Gastrocnemius medialis (tissue), 4 donors: ENCODE results near the gene VWA7. TPM values are rescaled to one million over a fixed set of nuclear protein-coding genes. Genes with fewer than 3 reads are reported as not detected.

Source experiments
- ATAC-seq, 2 donors: fragments of 150-250 bp; one replicate each; pipeline ENCODE4 v1.9.1; 2016
- DNase-seq, 2 donors: peaks; one replicate each; pipeline ENCODE4 v3.0.0-alpha.2; 2019
- H3K27ac ChIP-seq, 4 donors: fragments of 200-600 bp; sonication (generic); 1 replicate in 1 of 4; 2 replicates in 3 of 4; pipeline ENCODE4 v1.5.1; 2016 to 2018; ENCODE audit warnings: mild to moderate bottlenecking in 2 of 4, moderate library complexity in 1 of 4
- H3K27me3 ChIP-seq, 3 donors: fragments of 200-600 bp; sonication (generic) in 2 of 3; 1 replicate in 1 of 3; 2 replicates in 2 of 3; pipeline versions ENCODE4 v1.5.1 to v1.6.0; 2016 to 2019; ENCODE audit warnings: mild to moderate bottlenecking in 1 of 3, moderate library complexity in 1 of 3
- H3K36me3 ChIP-seq, 2 donors: fragments of 200-600 bp; sonication (generic) in 1 of 2; one replicate each; pipeline ENCODE4 v1.5.1; 2017 to 2018
- H3K4me1 ChIP-seq, 2 donors: fragments of 200-600 bp; sonication (generic) in 1 of 2; one replicate each; pipeline ENCODE4 v1.5.1; 2016 to 2017; ENCODE audit warnings: mild to moderate bottlenecking in 2 of 2
- H3K4me3 ChIP-seq, 4 donors: fragments of 200-600 bp; sonication (generic) in 3 of 4; 1 replicate in 1 of 4; 2 replicates in 3 of 4; pipeline ENCODE4 v1.5.1; 2016 to 2019; ENCODE audit warnings: mild to moderate bottlenecking in 2 of 4
- H3K9me3 ChIP-seq, 3 donors: fragments of 200-600 bp; sonication (generic) in 2 of 3; 1 replicate in 1 of 3; 2 replicates in 2 of 3; pipeline ENCODE4 v1.5.1; 2016 to 2019
- POLR2A ChIP-seq, 2 donors: fragments of 450-650 bp; IDR thresholded peaks; one replicate each; pipeline ENCODE4 v1.6.1; 2017; ENCODE audit warnings: antibody characterized with exemption in 2 of 2, mild to moderate bottlenecking in 2 of 2, moderate library complexity in 2 of 2
- in situ Hi-C, 4 donors: fragments of 200-750 bp; cut with MboI; loops; one replicate each; pipeline versions ENCODE4 v1.15.0 to v1.8.0; 2017; ENCODE audit warnings: low sequenced_read_pairs in 4 of 4
- intact Hi-C: fragments of 100-400 bp; cut with DNase I; formaldehyde crosslinking; loops from one replicate; pipeline ENCODE4 v1.15.1; 2023; ENCODE audit warnings: low total_unique reads
- total RNA-seq, 4 donors: library from RNA; depleted of rRNA; stranded (reverse); fragments of >200 nt; gene quantifications; one replicate each; pipeline versions ENCODE4 v1.1.0 to v1.2.3, GENCODE V29; 2016
- TF ChIP-seq, protein P1 (sequence below), 5 experiments: fragments of 450-650 bp in 3 of 5; fragments of 200-600 bp in 2 of 5; sonication (generic) in 2 of 5; IDR thresholded peaks in 4 of 5; conservative IDR thresholded peaks in 1 of 5; 1 replicate in 4 of 5; 2 replicates in 1 of 5; pipeline ENCODE4 v1.5.1; 2016 to 2019; ENCODE audit warnings: antibody characterized with exemption in 5 of 5, mild to moderate bottlenecking in 3 of 5, moderate library complexity in 3 of 5

Gene VWA7
- total RNA-seq, 4 donors from 2014 or later: 2.0 to 7.8 (median 4.7) TPM

- Histone ChIP-seq H3K4me1 (no peaks in the 10 kb centered on the region), H3K4me3 (no peak overlapping the region), H3K36me3 (no peaks in the 10 kb centered on the region), H3K27ac (no peak overlapping the region), H3K9me3 (no peaks in the 10 kb centered on the region), H3K27me3 (no peaks in the 10 kb centered on the region)
- intact Hi-C loops (loop anchor here (1.0 kb wide), 1 partner anchor 88 kb away; no protein-coding TSS in a partner anchor), in situ Hi-C loops (loop anchor here in 1 of 4 donors (5.0 kb wide), 1 partner anchor 86 kb away; the partner anchor contains the start of gene LY6G5C)
- TF ChIP-seq POLR2A (IDR thresholded peaks at IDR 0.05): no peak
- TF ChIP-seq, protein P1, sequence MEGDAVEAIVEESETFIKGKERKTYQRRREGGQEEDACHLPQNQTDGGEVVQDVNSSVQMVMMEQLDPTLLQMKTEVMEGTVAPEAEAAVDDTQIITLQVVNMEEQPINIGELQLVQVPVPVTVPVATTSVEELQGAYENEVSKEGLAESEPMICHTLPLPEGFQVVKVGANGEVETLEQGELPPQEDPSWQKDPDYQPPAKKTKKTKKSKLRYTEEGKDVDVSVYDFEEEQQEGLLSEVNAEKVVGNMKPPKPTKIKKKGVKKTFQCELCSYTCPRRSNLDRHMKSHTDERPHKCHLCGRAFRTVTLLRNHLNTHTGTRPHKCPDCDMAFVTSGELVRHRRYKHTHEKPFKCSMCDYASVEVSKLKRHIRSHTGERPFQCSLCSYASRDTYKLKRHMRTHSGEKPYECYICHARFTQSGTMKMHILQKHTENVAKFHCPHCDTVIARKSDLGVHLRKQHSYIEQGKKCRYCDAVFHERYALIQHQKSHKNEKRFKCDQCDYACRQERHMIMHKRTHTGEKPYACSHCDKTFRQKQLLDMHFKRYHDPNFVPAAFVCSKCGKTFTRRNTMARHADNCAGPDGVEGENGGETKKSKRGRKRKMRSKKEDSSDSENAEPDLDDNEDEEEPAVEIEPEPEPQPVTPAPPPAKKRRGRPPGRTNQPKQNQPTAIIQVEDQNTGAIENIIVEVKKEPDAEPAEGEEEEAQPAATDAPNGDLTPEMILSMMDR (IDR thresholded peaks at IDR 0.05 in 4 of 5, conservative IDR thresholded peaks at IDR 0.05 in 1 of 5): no peak
- DNase-seq (no peak), ATAC-seq (no peak)
These were observed 8.5 kb downstream of the VWA7 start for GRCh38 chr6:31768363-31769257.

DNA sequence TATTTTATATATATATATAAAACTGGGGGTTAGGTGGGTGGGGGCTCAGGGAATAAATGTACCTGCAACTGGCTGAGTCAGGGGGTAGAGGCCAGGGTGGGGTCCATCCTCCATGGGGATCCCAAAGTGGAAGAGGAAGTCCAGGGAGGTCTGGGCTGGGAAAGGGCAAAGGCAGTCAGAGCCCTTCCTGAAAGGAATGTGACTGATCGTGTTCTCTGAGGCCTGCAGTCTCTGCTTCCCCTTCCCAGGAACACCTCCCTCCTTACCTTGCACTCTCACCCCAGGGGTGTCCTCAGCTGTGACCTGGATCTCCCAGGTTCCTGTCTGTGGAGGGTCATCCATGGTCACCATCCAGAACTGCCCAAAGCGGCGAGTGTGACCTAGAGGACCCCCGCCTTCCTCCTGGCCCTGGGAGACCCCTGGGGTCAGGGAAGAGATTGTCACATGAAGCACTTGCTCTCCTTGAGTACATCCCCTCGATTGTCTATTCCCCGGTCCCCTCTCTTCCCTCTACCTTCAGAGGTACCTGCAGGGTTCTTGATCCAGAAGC is 10.0 kb downstream of the VWA7 start:
- no peak for TF ChIP-seq POLR2A (IDR thresholded peaks at IDR 0.05)
- TF ChIP-seq, protein P1 (IDR thresholded peaks at IDR 0.05 in 4 of 5, conservative IDR thresholded peaks at IDR 0.05 in 1 of 5): no peak

DNA sequence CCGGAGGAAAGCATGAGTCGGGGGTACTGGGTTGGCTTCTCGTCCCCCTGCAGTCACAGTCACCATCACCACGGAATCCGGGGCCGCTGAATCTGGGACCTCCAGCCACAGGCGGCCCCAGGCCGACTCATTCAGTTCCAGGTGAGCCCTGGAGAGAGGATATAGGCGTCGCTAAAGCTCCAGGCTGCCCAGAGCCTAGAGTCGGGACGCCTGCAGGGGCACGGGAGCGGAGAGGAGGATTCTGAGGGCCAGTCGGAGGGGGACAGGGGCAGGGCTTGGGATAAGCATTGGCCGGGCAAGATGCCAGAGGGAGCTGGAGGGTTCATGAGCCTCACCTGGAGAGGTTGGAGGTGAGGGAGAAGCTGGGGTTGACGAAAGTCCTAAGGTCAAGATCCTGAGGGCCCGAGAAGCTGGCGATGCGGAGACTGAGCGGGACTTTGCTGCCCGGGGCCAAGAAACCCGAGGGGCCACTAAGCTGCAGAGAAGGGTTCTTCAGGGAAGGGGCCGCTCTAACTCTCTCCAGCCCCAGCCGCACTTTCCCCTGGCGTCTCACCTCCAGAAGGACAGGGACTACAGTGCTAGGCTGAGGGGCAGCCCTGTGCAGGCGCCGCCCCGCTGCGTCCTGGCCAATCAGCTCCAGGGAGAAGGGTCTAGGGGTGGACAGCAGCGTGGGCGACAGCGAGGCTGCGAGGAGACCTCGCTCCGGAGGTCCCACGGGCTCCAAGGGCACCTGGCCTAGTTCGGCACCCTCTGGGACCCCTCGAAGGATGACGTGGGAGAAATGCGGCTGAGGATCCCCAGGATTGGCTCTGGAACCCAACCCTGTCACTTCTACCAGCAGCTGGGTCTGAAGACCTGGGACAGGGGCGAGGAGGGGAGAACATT is 11.0 kb downstream of the VWA7 start:
- ATAC-seq (no peak), DNase-seq (no peak)
- H3K4me3 ChIP-seq: no peak overlapping the region
- no peak overlapping the region for H3K27ac ChIP-seq
- no peaks in the 10 kb centered on the region for H3K36me3 ChIP-seq
- no peaks in the 10 kb centered on the region for H3K27me3 ChIP-seq
- H3K9me3 ChIP-seq: no peaks in the 10 kb centered on the region
- H3K4me1 ChIP-seq: no peaks in the 10 kb centered on the region
- intact Hi-C loops (no loop called here), in situ Hi-C loops (loop anchor here in 1 of 4 donors (5.0 kb wide), 1 partner anchor 84 kb away; the partner anchor contains the start of gene LY6G5C)
- TF ChIP-seq, protein P1 (IDR thresholded peaks at IDR 0.05 in 4 of 5, conservative IDR thresholded peaks at IDR 0.05 in 1 of 5): no peak
- TF ChIP-seq POLR2A (IDR thresholded peaks at IDR 0.05): no peak

More for the DNA sequence above, 10.0 kb downstream of the VWA7 start:
- H3K4me3 ChIP-seq: no peak overlapping the region
- H3K27me3 ChIP-seq: no peaks in the 10 kb centered on the region
- in situ Hi-C loops: loop anchor here in 1 of 4 donors (5.0 kb wide), 1 partner anchor 85 kb away; the partner anchor contains the start of gene LY6G5C
- H3K9me3 ChIP-seq: no peaks in the 10 kb centered on the region
- DNase-seq (no peak), ATAC-seq (no peak)
- H3K4me1 ChIP-seq: no peaks in the 10 kb centered on the region
- no peak overlapping the region for H3K27ac ChIP-seq
- no peaks in the 10 kb centered on the region for H3K36me3 ChIP-seq
- intact Hi-C loops: no loop called here

- no peaks in the 10 kb centered on the region for H3K9me3 ChIP-seq
- intact Hi-C loops: no loop called here
These were observed 11.6 kb downstream of the VWA7 start for GRCh38 chr6:31765559-31765909.

More at GRCh38 chr6:31765559-31765909, 11.6 kb downstream of the VWA7 start:
- TF ChIP-seq POLR2A (IDR thresholded peaks at IDR 0.05): no peak
- TF ChIP-seq, protein P1 (IDR thresholded peaks at IDR 0.05 in 4 of 5, conservative IDR thresholded peaks at IDR 0.05 in 1 of 5): no peak
- no peak for DNase-seq
- Histone ChIP-seq H3K36me3 (no peaks in the 10 kb centered on the region), H3K27ac (no peak overlapping the region), H3K27me3 (no peaks in the 10 kb centered on the region), H3K4me3 (no peak overlapping the region), H3K4me1 (no peaks in the 10 kb centered on the region)
- no peak for ATAC-seq
- in situ Hi-C loops: loop anchor here in 1 of 4 donors (5.0 kb wide), 1 partner anchor 83 kb away; the partner anchor contains the start of gene LY6G5C
